Mucosa of descending colon (tissue), 3 donors: ENCODE results near the gene THSD7A. TPM values are rescaled to one million over a fixed set of nuclear protein-coding genes. Genes with fewer than 3 reads are reported as not detected.

ENCODE experiments used
- ATAC-seq: fragments of 200-7000 bp; cut with Tn5 transposase; one replicate; pipeline ENCODE4 v1.9.1; 2020; ENCODE audit warnings: mild to moderate bottlenecking, moderate library complexity
- DNase-seq, 3 donors: peaks; one replicate each; pipeline ENCODE4 v3.0.0-alpha.2; 2020
- H3K36me3 ChIP-seq: fragments of 200-600 bp; one replicate; pipeline ENCODE4 v1.8.0; 2021; ENCODE audit warnings: low read depth, mild to moderate bottlenecking
- H3K4me1 ChIP-seq: fragments of 200-600 bp; one replicate; pipeline ENCODE4 v1.8.0; 2021; ENCODE audit warnings: low read depth, mild to moderate bottlenecking
- H3K4me3 ChIP-seq: fragments of 200-600 bp; one replicate; pipeline ENCODE4 v1.8.0; 2021; ENCODE audit warnings: mild to moderate bottlenecking
- H3K9me3 ChIP-seq: fragments of 200-600 bp; one replicate; pipeline ENCODE4 v1.8.0; 2021; ENCODE audit warnings: mild to moderate bottlenecking
- CTCF ChIP-seq: fragments of 200-600 bp; IDR thresholded peaks from one replicate; pipeline ENCODE4 v1.8.0; 2022; ENCODE audit warnings: antibody characterized with exemption, mild to moderate bottlenecking
- intact Hi-C, 2 donors: fragments of 100-400 bp; cut with DNase I in 1 of 2; cut with micrococcal nuclease in 1 of 2; formaldehyde crosslinking; loops; one replicate each; pipeline versions ENCODE4 v1.11.0 to v1.11.1; 2022; cut with DNase I, micrococcal nuclease
- total RNA-seq, 3 donors: library from RNA; stranded (reverse); fragmentation: NEBNext Ultra II Directional in 2 of 3; extraction: Animal tissue kit (Norgen Biotek cat#: 25700) in 2 of 3; gene quantifications; one replicate each; pipeline versions ENCODE4 v1.2.1 to v1.2.4, GENCODE V29; 2021 to 2023
- donor health status: DM: no; HTN: no; CAD: no; lungs with moderate emphysema.
- donor health status: DM: no; HTN: no; CAD: no.
- donor health status: DM: no; HTN: yes; CAD: no.

The THSD7A gene
- total RNA-seq, 3 donors from 2014 or later = 1.0 to 5.4 (median 3.4) TPM

GRCh38 chr7:11612737-11613136 is 219.3 kb downstream of the THSD7A start:
- DNase-seq (no peak), ATAC-seq (no peak)
- Histone ChIP-seq H3K4me1 (no peaks in the 10 kb centered on the region), H3K36me3 (no peaks in the 10 kb centered on the region), H3K9me3 (no peaks in the 10 kb centered on the region), H3K4me3 (no peak overlapping the region)
- TF ChIP-seq CTCF = no peak
- intact Hi-C loops = no loop called here

GRCh38 chr7:11609096-11609670 is 222.8 kb downstream of the THSD7A start:
- H3K9me3 ChIP-seq = no peaks in the 10 kb centered on the region
- no peaks in the 10 kb centered on the region for H3K36me3 ChIP-seq
- H3K4me3 ChIP-seq = no peak overlapping the region
- no peaks in the 10 kb centered on the region for H3K4me1 ChIP-seq
- ATAC-seq (no peak), DNase-seq (no peak)
- intact Hi-C loops = no loop called here
- no peak for TF ChIP-seq CTCF

GRCh38 chr7:11607686-11608085 is 224.3 kb downstream of the THSD7A start:
- ATAC-seq (no peak), DNase-seq (no peak)
- H3K4me1 ChIP-seq = no peaks in the 10 kb centered on the region
- no peak for TF ChIP-seq CTCF
- no peaks in the 10 kb centered on the region for H3K36me3 ChIP-seq
- H3K4me3 ChIP-seq = no peak overlapping the region
- intact Hi-C loops = no loop called here
- H3K9me3 ChIP-seq = no peaks in the 10 kb centered on the region

GRCh38 chr7:11605749-11606148 is 226.2 kb downstream of the THSD7A start:
- Histone ChIP-seq H3K36me3 (no peaks in the 10 kb centered on the region), H3K9me3 (no peaks in the 10 kb centered on the region), H3K4me1 (no peaks in the 10 kb centered on the region), H3K4me3 (no peak overlapping the region)
- intact Hi-C loops = no loop called here
- TF ChIP-seq CTCF = no peak
- DNase-seq = no peak
- ATAC-seq = no peak

- intact Hi-C loops = no loop called here
- H3K4me3 ChIP-seq = no peak overlapping the region
- no peaks in the 10 kb centered on the region for H3K4me1 ChIP-seq
- no peaks in the 10 kb centered on the region for H3K9me3 ChIP-seq
- no peaks in the 10 kb centered on the region for H3K36me3 ChIP-seq
- TF ChIP-seq CTCF = no peak
- ATAC-seq (no peak), DNase-seq (no peak)
Observed at GRCh38 chr7:11604505-11604904, 227.5 kb downstream of the THSD7A start.

GRCh38 chr7:11601761-11602160 is 230.2 kb downstream of the THSD7A start:
- H3K9me3 ChIP-seq = no peaks in the 10 kb centered on the region
- TF ChIP-seq CTCF = no peak
- no peaks in the 10 kb centered on the region for H3K4me1 ChIP-seq
- intact Hi-C loops = no loop called here
- H3K4me3 ChIP-seq = no peak overlapping the region
- ATAC-seq (no peak), DNase-seq (no peak)
- no peaks in the 10 kb centered on the region for H3K36me3 ChIP-seq
